Lung (tissue), 12 donors: ENCODE data around the gene SPP1. TPM values are rescaled to one million over a fixed set of nuclear protein-coding genes. Genes with fewer than 3 reads are reported as not detected.
"Not testable (repeated sequence)": the region's sequence is repeated elsewhere in the genome, so short reads cannot be mapped to it uniquely, and the experiment has no call there.

ENCODE experiments used
- ATAC-seq: fragments of 200-7000 bp; cut with Tn5 transposase; one replicate; pipeline ENCODE4 v1.9.1; 2020; ENCODE audit warnings: moderate number of reproducible peaks; ENCODE audit not compliant: insufficient read depth, low FRiP score
- DNase-seq, 3 donors: peaks; one replicate each; pipeline ENCODE4 v3.0.0-alpha.2; 2013 to 2017
- H3K27ac ChIP-seq, 2 donors: one replicate each; pipeline ENCODE4 v1.5.1; 2013; ENCODE audit warnings: mild to moderate bottlenecking in 2 of 2, moderate library complexity in 2 of 2, control low read depth in 1 of 2, inconsistent platforms in 1 of 2, low read depth in 1 of 2, low read length in 1 of 2
- H3K27me3 ChIP-seq, 3 donors: one replicate each; pipeline ENCODE4 v1.5.1; 2013; ENCODE audit warnings: low read length in 2 of 3; ENCODE audit not compliant: control insufficient read depth in 3 of 3, insufficient read depth in 3 of 3
- H3K36me3 ChIP-seq, 4 donors: one replicate each; pipeline ENCODE4 v1.5.1; 2013; ENCODE audit warnings: low read length in 4 of 4, mild to moderate bottlenecking in 1 of 4, moderate library complexity in 1 of 4; ENCODE audit not compliant: control insufficient read depth in 4 of 4, insufficient read depth in 4 of 4
- H3K4me1 ChIP-seq, 5 donors: one replicate each; pipeline ENCODE4 v1.5.1; 2013; ENCODE audit warnings: low read length in 5 of 5, mild to moderate bottlenecking in 2 of 5, moderate library complexity in 1 of 5; ENCODE audit not compliant: control insufficient read depth in 5 of 5, insufficient read depth in 5 of 5
- H3K4me3 ChIP-seq: one replicate; pipeline ENCODE4 v1.5.1; 2013; ENCODE audit warnings: mild to moderate bottlenecking, control low read depth, moderate library complexity
- H3K9ac ChIP-seq, 2 donors: one replicate each; pipeline ENCODE4 v1.5.1; 2013; ENCODE audit warnings: low read length in 2 of 2, control low read depth in 1 of 2; ENCODE audit not compliant: insufficient read depth in 1 of 2
- H3K9me3 ChIP-seq, 4 donors: one replicate each; pipeline ENCODE4 v1.5.1; 2013; ENCODE audit warnings: low read length in 3 of 4, mild to moderate bottlenecking in 1 of 4, moderate library complexity in 1 of 4; ENCODE audit not compliant: control insufficient read depth in 4 of 4, insufficient read depth in 3 of 4
- WGBS, 2 donors: extraction: QIAGEN DNeasy Blood & Tissue Kit; methylation state at CpG; one replicate each; pipeline ENCODE4 v1.1.7; 2013; 5-methylcytosine and 5-hydroxymethylcytosine counted together
- polyA plus RNA-seq, 2 donors: library from polyadenylated mRNA; stranded (reverse); fragments of 200-250 nt; gene quantifications; one replicate each; pipeline ENCODE4 v1.2.1, GENCODE V29; 2013
- total RNA-seq, 2 donors: library from RNA; depleted of rRNA in 1 of 2; stranded (reverse); fragments of >200 nt in 1 of 2; gene quantifications; one replicate each; pipeline ENCODE4 v1.2.1, GENCODE V29; 2014 to 2021
- TF ChIP-seq, protein P1 (sequence below): IDR thresholded peaks from 2 replicates; pipeline ENCODE4 v1.5.1; 2012; ENCODE audit warnings: mild to moderate bottlenecking; ENCODE audit errors: control extremely low read depth, extremely low read depth
- donor health status: control.
- donor health status: control.
- donor health status: Bipolar disorder and iron deficiency.
- donor health status: healthy.
- donor health status: DM: yes; HTN: yes; CAD: no.

Gene SPP1
- total and polyA plus RNA-seq, 4 donors: 5.4 to 433 (median 112) TPM

DNA sequence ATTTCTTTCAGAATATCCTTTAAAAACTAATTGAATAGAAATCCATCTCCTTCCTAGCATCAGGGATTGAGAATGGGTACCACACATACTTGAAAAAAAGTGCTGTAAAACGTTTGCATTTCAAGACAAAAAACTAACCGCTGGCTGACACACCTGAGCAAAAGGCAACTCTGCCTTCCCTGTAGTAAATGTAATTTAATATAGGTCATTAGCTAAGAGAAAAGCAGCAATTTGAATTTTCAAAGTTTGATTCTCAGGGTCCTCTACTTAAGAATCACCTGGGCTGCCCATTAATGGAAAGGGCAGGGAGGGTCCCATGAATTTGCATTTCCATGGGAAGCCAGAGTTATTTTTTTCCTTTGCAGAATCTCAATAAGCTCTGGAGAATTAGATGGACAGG, 40.5 kb upstream of the SPP1 start:
- no peaks in the 10 kb centered on the region for H3K36me3 ChIP-seq
- no peak overlapping the region for H3K9ac ChIP-seq
- ATAC-seq (no peak), DNase-seq (no peak)
- H3K27ac ChIP-seq: no peak overlapping the region
- H3K4me3 ChIP-seq: no peak overlapping the region
- WGBS, 2 donors: 34 to 54% methylated on average over 2 of the region's 2 CpGs
- H3K9me3 ChIP-seq: no peaks in the 10 kb centered on the region
- H3K4me1 ChIP-seq: no peaks in the 10 kb centered on the region
- TF ChIP-seq, protein P1, sequence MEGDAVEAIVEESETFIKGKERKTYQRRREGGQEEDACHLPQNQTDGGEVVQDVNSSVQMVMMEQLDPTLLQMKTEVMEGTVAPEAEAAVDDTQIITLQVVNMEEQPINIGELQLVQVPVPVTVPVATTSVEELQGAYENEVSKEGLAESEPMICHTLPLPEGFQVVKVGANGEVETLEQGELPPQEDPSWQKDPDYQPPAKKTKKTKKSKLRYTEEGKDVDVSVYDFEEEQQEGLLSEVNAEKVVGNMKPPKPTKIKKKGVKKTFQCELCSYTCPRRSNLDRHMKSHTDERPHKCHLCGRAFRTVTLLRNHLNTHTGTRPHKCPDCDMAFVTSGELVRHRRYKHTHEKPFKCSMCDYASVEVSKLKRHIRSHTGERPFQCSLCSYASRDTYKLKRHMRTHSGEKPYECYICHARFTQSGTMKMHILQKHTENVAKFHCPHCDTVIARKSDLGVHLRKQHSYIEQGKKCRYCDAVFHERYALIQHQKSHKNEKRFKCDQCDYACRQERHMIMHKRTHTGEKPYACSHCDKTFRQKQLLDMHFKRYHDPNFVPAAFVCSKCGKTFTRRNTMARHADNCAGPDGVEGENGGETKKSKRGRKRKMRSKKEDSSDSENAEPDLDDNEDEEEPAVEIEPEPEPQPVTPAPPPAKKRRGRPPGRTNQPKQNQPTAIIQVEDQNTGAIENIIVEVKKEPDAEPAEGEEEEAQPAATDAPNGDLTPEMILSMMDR: no peak
- H3K27me3 ChIP-seq: no peaks in the 10 kb centered on the region

DNA sequence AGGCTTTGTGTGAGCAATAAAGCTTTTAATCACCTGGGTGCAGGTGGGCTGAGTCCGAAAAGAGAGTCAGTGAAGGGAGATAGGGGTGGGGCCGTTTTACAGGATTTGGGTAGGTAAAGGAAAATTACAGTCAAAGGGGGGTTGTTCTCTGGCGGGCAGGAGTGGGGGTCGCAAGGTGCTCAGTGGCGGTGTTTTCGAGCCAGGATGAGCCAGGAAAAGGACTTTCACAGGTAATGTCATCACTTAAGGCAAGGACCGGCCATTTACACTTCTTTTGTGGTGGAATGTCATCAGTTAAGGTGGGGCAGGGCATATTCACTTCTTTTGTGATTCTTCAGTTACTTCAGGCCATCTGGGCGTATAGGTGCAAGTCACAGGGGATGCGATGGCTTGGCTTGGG, 39.6 kb upstream of the SPP1 start:
- not testable (repeated sequence) for H3K27ac ChIP-seq, H3K4me3 ChIP-seq, H3K36me3 ChIP-seq, H3K9me3 ChIP-seq, H3K27me3 ChIP-seq, H3K4me1 ChIP-seq, DNase-seq, H3K9ac ChIP-seq, ATAC-seq
- WGBS, 2 donors: 87 to 88% methylated on average over 6 to 7 of the region's 9 CpGs

DNA sequence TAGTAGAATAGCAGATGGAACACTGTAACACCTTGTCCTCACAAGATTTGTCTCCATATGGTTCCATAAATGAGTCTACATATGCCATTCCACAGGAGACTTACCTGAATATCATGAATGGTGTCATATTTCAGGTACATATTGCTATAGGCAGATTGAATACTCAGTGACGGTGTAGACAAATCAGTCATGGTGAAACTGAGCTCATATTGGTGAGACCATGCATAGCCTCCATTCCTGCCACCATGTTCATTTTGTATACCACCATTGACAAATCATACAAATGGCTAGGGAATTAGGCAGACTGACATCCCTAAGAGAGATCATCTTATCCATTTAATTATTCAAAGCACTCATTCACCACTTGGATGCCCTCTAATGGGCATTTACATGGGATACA, 38.0 kb upstream of the SPP1 start:
- DNase-seq (no peak), ATAC-seq (no peak)
- TF ChIP-seq, protein P1: no peak

DNA sequence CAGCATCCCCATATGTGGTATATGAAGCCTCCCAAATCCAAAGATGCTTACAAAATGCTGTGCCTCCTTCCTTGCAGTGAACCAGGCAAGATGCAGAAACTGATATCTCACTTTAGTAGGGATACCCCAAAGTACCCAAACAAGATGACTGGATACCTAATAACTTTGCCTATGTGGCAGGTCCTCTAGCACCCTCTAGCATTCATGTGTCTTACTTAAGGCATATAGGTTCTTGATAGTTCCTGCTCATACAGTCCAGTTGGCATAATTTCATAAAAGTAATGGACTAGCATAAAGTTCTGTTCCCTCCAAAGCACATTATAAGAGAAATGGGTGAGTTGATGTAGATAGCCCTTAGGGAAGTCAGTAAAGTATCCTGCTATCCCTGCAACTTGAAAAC, 36.8 kb upstream of the SPP1 start:
- ATAC-seq: no peak
- no peaks in the 10 kb centered on the region for H3K27me3 ChIP-seq
- no peaks in the 10 kb centered on the region for H3K36me3 ChIP-seq

More for the DNA sequence above, 38.0 kb upstream of the SPP1 start:
- Histone ChIP-seq H3K27ac (no peak overlapping the region), H3K27me3 (no peaks in the 10 kb centered on the region), H3K9me3 (no peaks in the 10 kb centered on the region), H3K4me3 (no peak overlapping the region), H3K9ac (no peak overlapping the region), H3K36me3 (no peaks in the 10 kb centered on the region), H3K4me1 (no peaks in the 10 kb centered on the region)
- 93 to 96% methylated on average over 1 of the region's 1 CpG for WGBS, 2 donors

More for the DNA sequence above, 36.8 kb upstream of the SPP1 start:
- no peak for DNase-seq
- Histone ChIP-seq H3K9me3 (no peaks in the 10 kb centered on the region), H3K27ac (no peak overlapping the region), H3K4me3 (no peak overlapping the region), H3K9ac (no peak overlapping the region), H3K4me1 (no peaks in the 10 kb centered on the region)
- TF ChIP-seq, protein P1: no peak
